Measurements from ENCODE around the gene EVA1B. TPM values are rescaled to one million over a fixed set of nuclear protein-coding genes. Genes with fewer than 3 reads are reported as not detected.

The EVA1B gene
- total RNA-seq, 1 experiment from 2014 or later = 5.5 TPM

GRCh38 chr1:36273024-36273423, 50.4 kb downstream of the EVA1B start:
- Mint-ChIP-seq H3K27ac (no peak overlapping the region), H3K9me3 (no peaks in the 10 kb centered on the region), H3K4me1 (no peaks in the 10 kb centered on the region), H3K27me3 (ENCODE audit: low read depth) (no peaks in the 10 kb centered on the region), H3K4me3 (no peak overlapping the region), H3K36me3 (ENCODE audit: insufficient read depth in 1 of 3, low read depth in 3 of 3) (peaks cover 12 to 49% (median 41%) of the 10 kb centered on the region in 3 experiments; a peak in 6 of 7 replicates)
- Histone ChIP-seq H3K27me3 (ENCODE audit: insufficient read depth, low read length) (no peaks in the 10 kb centered on the region), H4K91ac (ENCODE audit: insufficient read length, low read depth, low read length) (no peak overlapping the region), H3K4me2 (ENCODE audit: insufficient read depth, insufficient read length, low read length) (no peak overlapping the region), H2AK5ac (ENCODE audit: insufficient read length, low read length) (no peak overlapping the region), H3K56ac (ENCODE audit: insufficient read length, low read depth, low read length) (no peak overlapping the region), H4K20me1 (ENCODE audit: control insufficient read depth, insufficient read depth, insufficient read length) (no peaks in the 10 kb centered on the region), H3K9me3 (ENCODE audit: control insufficient read depth, low read depth, low read length) (no peaks in the 10 kb centered on the region), H3K79me2 (ENCODE audit: insufficient read depth, low read length) (peaks cover 2% of the 10 kb centered on the region; the same call in 1 of the 2 replicates), H3K4me1 (ENCODE audit: insufficient read depth, low read length) (no peaks in the 10 kb centered on the region), H4K5ac (ENCODE audit: insufficient read length, low read depth, low read length) (no peak overlapping the region), H2BK5ac (ENCODE audit: insufficient read length, low read length) (no peak overlapping the region), H3K9ac (ENCODE audit: extremely low read depth, insufficient read length, low read length) (no peak overlapping the region), H3T11ph (ENCODE audit: low read length) (no peak overlapping the region), H3K79me1 (ENCODE audit: insufficient read depth, low read depth, low read length, poor library complexity, severe bottlenecking) (peaks cover 7% of the 10 kb centered on the region), H2BK20ac (ENCODE audit: low read depth, low read length, poor library complexity, severe bottlenecking) (no peak overlapping the region), H3K23me2 (ENCODE audit: insufficient read length, low read depth, low read length, poor library complexity, severe bottlenecking) (no peaks in the 10 kb centered on the region), H3K18ac (ENCODE audit: insufficient read length, low read depth, low read length) (no peak overlapping the region), H2BK15ac (ENCODE audit: low read depth, low read length) (no peak overlapping the region), H2BK12ac (ENCODE audit: insufficient read length, low read depth, low read length) (no peak overlapping the region), H2BK120ac (ENCODE audit: low read depth, low read length, poor library complexity, severe bottlenecking) (no peak overlapping the region), H3K27ac (ENCODE audit: insufficient read length, low read depth, low read length) (no peak overlapping the region), H3K23ac (ENCODE audit: insufficient read length, low read depth, low read length) (no peak overlapping the region), H4K8ac (replicated peaks; ENCODE audit: insufficient read length, low read depth, low read length) (no peak overlapping the region), H3K4ac (ENCODE audit: low read depth, low read length) (no peak overlapping the region), H2AFZ (ENCODE audit: low read length) (no peak overlapping the region), H3K14ac (ENCODE audit: insufficient read depth, low read length) (no peak overlapping the region)
- no peak for TF ChIP-seq CTCF (conservative IDR thresholded peaks at IDR 0.05)
- no CpG with 5 or more reads among the region's 5 CpGs for WGBS (ENCODE audit: extremely low coverage, insufficient read length, low lambda C conversion rate)
- no peak for DNase-seq

Other genes starting within 250 kb of the EVA1B start
- gene TEKT2, start 239.6 kb downstream of the EVA1B start, total RNA-seq (2021) = 0.20 and 0.86 TPM in 2 replicates
- 27.8 and 28.7 TPM in 2 replicates for gene ADPRS, start 234.8 kb downstream of the EVA1B start, total RNA-seq (2021)
- gene COL8A2, start 198.4 kb downstream of the EVA1B start, total RNA-seq (2021) = 1.5 TPM in 2 replicates
- gene TRAPPC3, start 174.2 kb downstream of the EVA1B start, total RNA-seq (2021) = 48.6 and 52.7 TPM in 2 replicates
- 49.9 and 51.6 TPM in 2 replicates for gene MAP7D1, start 167.5 kb downstream of the EVA1B start, total RNA-seq (2021)
- 184 and 186 TPM in 2 replicates for gene THRAP3, start 99.2 kb downstream of the EVA1B start, total RNA-seq (2021)
- gene SH3D21, start 17.3 kb downstream of the EVA1B start, total RNA-seq (2021) = 16.9 and 18.3 TPM in 2 replicates
- 26.2 and 27.5 TPM in 2 replicates for gene STK40, start 62.3 kb upstream of the EVA1B start, total RNA-seq (2021)
- gene LSM10, start 74.3 kb upstream of the EVA1B start, total RNA-seq (2021) = 42.2 and 47.5 TPM in 2 replicates
- gene OSCP1, start 126.8 kb upstream of the EVA1B start, total RNA-seq (2021) = 2.8 and 3.2 TPM in 2 replicates
- 105 and 111 TPM in 2 replicates for gene MRPS15, start 140.7 kb upstream of the EVA1B start, total RNA-seq (2021)
- gene CSF3R, start 159.3 kb upstream of the EVA1B start, total RNA-seq (2021) = not detected in 2 replicates

Measured in H9 (cell line).